Measurements from ENCODE around the gene NLRP2B. TPM values are rescaled to one million over a fixed set of nuclear protein-coding genes. Genes with fewer than 3 reads are reported as not detected.

The NLRP2B gene
- total and polyA plus RNA-seq, 2 experiments from 2014 or later: not detected

GRCh38 chrX:57677132-57677858, 2.8 kb downstream of the NLRP2B start:
- H3F3A ChIP-seq (replicated peaks; ENCODE audit: low read depth): no peaks in the 10 kb centered on the region
- Mint-ChIP-seq H3K4me3 (no peak overlapping the region), H3K27ac (no peak overlapping the region), H3K27me3 (ENCODE audit: insufficient read depth, low read depth, poor library complexity) (peaks cover 3% of the 10 kb centered on the region), H3K9me3 (peaks cover 13% of the 10 kb centered on the region), H3K36me3 (ENCODE audit: low read depth) (peaks cover 9% of the 10 kb centered on the region; the same call in 2 of the 3 replicates), H3K4me1 (peaks cover 5% of the 10 kb centered on the region)
- no peaks in the 10 kb centered on the region for H3K36me3 ChIP-seq (ENCODE audit: insufficient read depth)
- H3K4me1 ChIP-seq (ENCODE audit: insufficient read depth): peaks cover 3% of the 10 kb centered on the region
- no peak for DNase-seq (ENCODE audit: low spot score)
- ATAC-seq: no peak
- H2AFZ ChIP-seq: no peak overlapping the region
- no peak overlapping the region for H3K27ac ChIP-seq (ENCODE audit: low read depth)
- no peak overlapping the region for H3K4me2 ChIP-seq
- no peaks in the 10 kb centered on the region for H4K20me1 ChIP-seq (replicated peaks; ENCODE audit: insufficient read depth)
- TF ChIP-seq POLR2AphosphoS5 (IDR thresholded peaks at IDR 0.05; ENCODE audit: low read depth) (no peak), ZNF331 (CRISPR knock-in tag; IDR thresholded peaks at IDR 0.05; ENCODE audit: low read depth) (no peak), EZH2phosphoT487 (IDR thresholded peaks at IDR 0.05; ENCODE audit: unreplicated experiment) (no peak), ZNF114 (CRISPR knock-in tag; IDR thresholded peaks at IDR 0.05) (no peak), CTCF (conservative IDR thresholded peaks at IDR 0.05; ENCODE audit: low read depth in 2 of 2) (no peak), STAT1 (IDR thresholded peaks at IDR 0.05; ENCODE audit: unreplicated experiment) (no peak), REST (IDR thresholded peaks at IDR 0.05; ENCODE audit: unreplicated experiment) (no peak), CREB1 (CRISPR knock-in tag; IDR thresholded peaks at IDR 0.05; ENCODE audit: low read depth) (no peak), EZH2 (IDR thresholded peaks at IDR 0.05; ENCODE audit: low read depth, unreplicated experiment) (no peak), JUNB (IDR thresholded peaks at IDR 0.05; ENCODE audit: unreplicated experiment) (no peak), ZNF462 (CRISPR knock-in tag; IDR thresholded peaks at IDR 0.05) (no peak), ETS1 (IDR thresholded peaks at IDR 0.05) (no peak)
- H3K79me2 ChIP-seq (replicated peaks; ENCODE audit: insufficient read depth): no peaks in the 10 kb centered on the region
- H3K4me3 ChIP-seq: no peak overlapping the region
- H3K27me3 ChIP-seq (ENCODE audit: insufficient read depth): no peaks in the 10 kb centered on the region
- H3K9me2 ChIP-seq (ENCODE audit: insufficient read depth): no peaks in the 10 kb centered on the region

Data from GM23338 (cell line).